SK-N-SH (cell line): Measurements from ENCODE around the gene DMAP1.

ENCODE experiments used
- MEF2A ChIP-seq: IDR thresholded peaks from 2 replicates; pipeline ENCODE4 v1.4.0; 2012; ENCODE audit warnings: low read depth, borderline replicate concordance
- POLR2AphosphoS5 ChIP-seq: IDR thresholded peaks from 2 replicates; pipeline ENCODE4 v1.6.1; 2012; ENCODE audit warnings: low read depth, low read length
- RAD21 ChIP-seq: IDR thresholded peaks from 2 replicates; pipeline ENCODE4 v1.6.1; 2012; ENCODE audit warnings: mild to moderate bottlenecking, low read length
- RFX5 ChIP-seq: IDR thresholded peaks from 2 replicates; pipeline ENCODE4 v1.6.1; 2012; ENCODE audit warnings: mild to moderate bottlenecking, improper control_type of control experiment, low read length
- RXRA ChIP-seq: IDR thresholded peaks from 2 replicates; pipeline ENCODE4 v1.4.0; 2012; ENCODE audit warnings: low read depth, mild to moderate bottlenecking, borderline replicate concordance
- SIN3A ChIP-seq: IDR thresholded peaks from 2 replicates; pipeline ENCODE4 v1.6.1; 2012; ENCODE audit warnings: low read depth, mild to moderate bottlenecking, low read length, moderate library complexity, borderline replicate concordance
- YY1 ChIP-seq: IDR thresholded peaks from 2 replicates; pipeline ENCODE4 v1.4.0; 2012; ENCODE audit warnings: low read depth, mild to moderate bottlenecking
- TF ChIP-seq, protein P1 (sequence below): fragments of 200-600 bp; sonication (generic); IDR thresholded peaks from 2 replicates; pipeline ENCODE4 v1.6.1; 2017; ENCODE audit warnings: antibody characterized with exemption, mild to moderate bottlenecking, moderate library complexity
- TF ChIP-seq, protein P2 (sequence below): IDR thresholded peaks from 2 replicates; pipeline ENCODE4 v1.4.0; 2012; ENCODE audit warnings: low read depth
- TF ChIP-seq, protein P3 (sequence below): IDR thresholded peaks from 2 replicates; pipeline ENCODE4 v1.4.0; 2012; ENCODE audit warnings: low read depth, borderline replicate concordance

DNA sequence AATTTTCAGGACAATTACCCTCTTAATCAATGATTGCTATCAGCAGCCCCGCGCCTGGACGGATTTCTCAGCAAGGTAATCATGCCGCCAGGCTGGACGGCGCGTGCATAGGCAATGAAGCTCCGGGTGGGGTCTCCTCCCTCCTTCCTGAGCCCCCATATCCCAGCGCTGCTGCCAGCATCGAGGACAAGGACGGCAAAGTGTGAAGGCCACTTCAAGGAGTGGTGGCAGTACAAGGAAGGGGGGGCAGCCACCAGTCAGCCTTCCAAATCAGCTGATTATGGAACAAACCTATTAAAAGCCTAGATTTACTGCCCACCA lies 51.1 kb downstream of the DMAP1 start:
- TF ChIP-seq YY1 (no peak), MEF2A (no peak), POLR2AphosphoS5 (no peak), SIN3A (no peak), RXRA (no peak), RAD21 (no peak), RFX5 (no peak)
- TF ChIP-seq, protein P1, sequence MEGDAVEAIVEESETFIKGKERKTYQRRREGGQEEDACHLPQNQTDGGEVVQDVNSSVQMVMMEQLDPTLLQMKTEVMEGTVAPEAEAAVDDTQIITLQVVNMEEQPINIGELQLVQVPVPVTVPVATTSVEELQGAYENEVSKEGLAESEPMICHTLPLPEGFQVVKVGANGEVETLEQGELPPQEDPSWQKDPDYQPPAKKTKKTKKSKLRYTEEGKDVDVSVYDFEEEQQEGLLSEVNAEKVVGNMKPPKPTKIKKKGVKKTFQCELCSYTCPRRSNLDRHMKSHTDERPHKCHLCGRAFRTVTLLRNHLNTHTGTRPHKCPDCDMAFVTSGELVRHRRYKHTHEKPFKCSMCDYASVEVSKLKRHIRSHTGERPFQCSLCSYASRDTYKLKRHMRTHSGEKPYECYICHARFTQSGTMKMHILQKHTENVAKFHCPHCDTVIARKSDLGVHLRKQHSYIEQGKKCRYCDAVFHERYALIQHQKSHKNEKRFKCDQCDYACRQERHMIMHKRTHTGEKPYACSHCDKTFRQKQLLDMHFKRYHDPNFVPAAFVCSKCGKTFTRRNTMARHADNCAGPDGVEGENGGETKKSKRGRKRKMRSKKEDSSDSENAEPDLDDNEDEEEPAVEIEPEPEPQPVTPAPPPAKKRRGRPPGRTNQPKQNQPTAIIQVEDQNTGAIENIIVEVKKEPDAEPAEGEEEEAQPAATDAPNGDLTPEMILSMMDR: no peak
- TF ChIP-seq, protein P2, sequence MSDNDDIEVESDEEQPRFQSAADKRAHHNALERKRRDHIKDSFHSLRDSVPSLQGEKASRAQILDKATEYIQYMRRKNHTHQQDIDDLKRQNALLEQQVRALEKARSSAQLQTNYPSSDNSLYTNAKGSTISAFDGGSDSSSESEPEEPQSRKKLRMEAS: no peak
- TF ChIP-seq, protein P3, sequence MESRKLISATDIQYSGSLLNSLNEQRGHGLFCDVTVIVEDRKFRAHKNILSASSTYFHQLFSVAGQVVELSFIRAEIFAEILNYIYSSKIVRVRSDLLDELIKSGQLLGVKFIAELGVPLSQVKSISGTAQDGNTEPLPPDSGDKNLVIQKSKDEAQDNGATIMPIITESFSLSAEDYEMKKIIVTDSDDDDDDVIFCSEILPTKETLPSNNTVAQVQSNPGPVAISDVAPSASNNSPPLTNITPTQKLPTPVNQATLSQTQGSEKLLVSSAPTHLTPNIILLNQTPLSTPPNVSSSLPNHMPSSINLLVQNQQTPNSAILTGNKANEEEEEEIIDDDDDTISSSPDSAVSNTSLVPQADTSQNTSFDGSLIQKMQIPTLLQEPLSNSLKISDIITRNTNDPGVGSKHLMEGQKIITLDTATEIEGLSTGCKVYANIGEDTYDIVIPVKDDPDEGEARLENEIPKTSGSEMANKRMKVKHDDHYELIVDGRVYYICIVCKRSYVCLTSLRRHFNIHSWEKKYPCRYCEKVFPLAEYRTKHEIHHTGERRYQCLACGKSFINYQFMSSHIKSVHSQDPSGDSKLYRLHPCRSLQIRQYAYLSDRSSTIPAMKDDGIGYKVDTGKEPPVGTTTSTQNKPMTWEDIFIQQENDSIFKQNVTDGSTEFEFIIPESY: no peak
